HepG2 (cell line): ENCODE results near the gene PTMA. TPM values are rescaled to one million over a fixed set of nuclear protein-coding genes. Genes with fewer than 3 reads are reported as not detected.
A peak's percentile ranks its signal among the peaks of the same experiment; 100 is the strongest.

Experiments
- AKNA ChIP-seq: sonication (generic); formaldehyde crosslinking; IDR thresholded peaks from 2 replicates; pipeline ENCODE4 v1.4.0; 2020; ENCODE audit warnings: missing genetic modification reagents, borderline replicate concordance
- ARNTL ChIP-seq: sonication (generic); formaldehyde crosslinking; IDR thresholded peaks from 2 replicates; pipeline ENCODE4 v1.4.0; 2020; ENCODE audit warnings: mild to moderate bottlenecking, missing genetic modification reagents
- CENPBD1 ChIP-seq: sonication (generic); formaldehyde crosslinking; IDR thresholded peaks from 2 replicates; pipeline ENCODE4 v1.8.0; 2022; ENCODE audit warnings: missing genetic modification reagents, low read depth, mild to moderate bottlenecking, borderline replicate concordance
- KDM5B ChIP-seq: sonication (generic); formaldehyde crosslinking; IDR thresholded peaks from 2 replicates; pipeline ENCODE4 v1.4.0; 2020; ENCODE audit warnings: missing genetic modification reagents, mild to moderate bottlenecking, borderline replicate concordance
- MAX ChIP-seq: IDR thresholded peaks from 2 replicates; pipeline ENCODE4 v1.6.1; 2012; ENCODE audit warnings: inconsistent platforms
- PPARG ChIP-seq: conservative IDR thresholded peaks from 2 replicates; pipeline ENCODE4 v1.6.1; 2016; ENCODE audit warnings: missing biosample characterization, missing genetic modification reagents
- RBM39 ChIP-seq: fragments of 200-400 bp; formaldehyde crosslinking; IDR thresholded peaks from one replicate; pipeline ENCODE4 v1.6.1; 2018; ENCODE audit warnings: antibody characterized with exemption, mild to moderate bottlenecking, low read depth, low read length; ENCODE audit not compliant: poor library complexity, severe bottlenecking
- RORA ChIP-seq: sonication (generic); formaldehyde crosslinking; IDR thresholded peaks from 2 replicates; pipeline ENCODE4 v1.5.0; 2020; ENCODE audit warnings: mild to moderate bottlenecking, missing genetic modification reagents, moderate library complexity
- RXRA ChIP-seq: sonication (generic); formaldehyde crosslinking; IDR thresholded peaks from 2 replicates; pipeline ENCODE4 v1.5.1; 2020; ENCODE audit warnings: missing genetic modification reagents
- ZBTB33 ChIP-seq: sonication (generic); formaldehyde crosslinking; IDR thresholded peaks from 2 replicates; pipeline ENCODE4 v1.4.0; 2020; ENCODE audit warnings: missing genetic modification reagents
- ZMAT3 ChIP-seq: sonication (generic); formaldehyde crosslinking; conservative IDR thresholded peaks from 2 replicates; pipeline ENCODE4 v1.7.0; 2021; ENCODE audit warnings: missing genetic modification reagents
- ZNF264 ChIP-seq: sonication (generic); formaldehyde crosslinking; IDR thresholded peaks from 2 replicates; pipeline ENCODE4 v1.4.0; 2020; ENCODE audit warnings: missing genetic modification reagents
- ZNF280D ChIP-seq: sonication (generic); formaldehyde crosslinking; IDR thresholded peaks from 2 replicates; pipeline ENCODE4 v1.5.1; 2020; ENCODE audit warnings: mild to moderate bottlenecking, missing genetic modification reagents
- ZNF496 ChIP-seq: sonication (generic); formaldehyde crosslinking; IDR thresholded peaks from 2 replicates; pipeline ENCODE4 v1.8.1; 2023; ENCODE audit warnings: mild to moderate bottlenecking, moderate library complexity, missing genetic modification reagents; ENCODE audit not compliant: insufficient replicate concordance
- ZNF552 ChIP-seq: sonication (generic); formaldehyde crosslinking; IDR thresholded peaks from 2 replicates; pipeline ENCODE4 v1.9.0; 2022; ENCODE audit warnings: missing genetic modification reagents, mild to moderate bottlenecking, borderline replicate concordance
- ZNF674 ChIP-seq: sonication (generic); formaldehyde crosslinking; IDR thresholded peaks from 2 replicates; pipeline ENCODE4 v1.5.0; 2020; ENCODE audit warnings: low read depth, mild to moderate bottlenecking, missing genetic modification reagents
- ZNF878 ChIP-seq: sonication (generic); formaldehyde crosslinking; IDR thresholded peaks from 2 replicates; pipeline ENCODE4 v1.8.1; 2023; ENCODE audit warnings: mild to moderate bottlenecking, missing genetic modification reagents, moderate library complexity
- polyA plus RNA-seq, 8 experiments: library from polyadenylated mRNA; depleted of rRNA in 3 of 8; stranded (reverse) in 7 of 8; unstranded in 1 of 8; fragments of >200 nt; fragmentation: Illumina TruSeq in 4 of 8; extraction: Trizol in 4 of 8; gene quantifications; 2 replicates each; pipeline versions ENCODE4 v1.2.1 to v1.2.3, GENCODE V29; 2011 to 2016; ENCODE audit warnings: low read depth in 4 of 8, missing spikeins in 1 of 8, mixed read lengths in 1 of 8; ENCODE audit not compliant: insufficient read depth in 1 of 8
- total RNA-seq, 5 experiments: library from RNA; depleted of rRNA; stranded (reverse); fragments of >200 nt; fragmentation: Illumina TruSeq; extraction: Trizol; gene quantifications; 2 replicates each; pipeline ENCODE4 v1.2.3, GENCODE V29; 2016; ENCODE audit warnings: low read depth in 1 of 5

The PTMA gene
- total and polyA plus RNA-seq, 2 of the 13 experiments (the other 11 are each of a cell fraction or from before 2014, with no cell fraction given) = 190 to 1,086 TPM

- no peak for TF ChIP-seq ZNF280D
- peak; percentile 87 for TF ChIP-seq RBM39
- TF ChIP-seq ZNF674 = no peak
- TF ChIP-seq AKNA (CRISPR knock-in tag) = peak; percentile 84; the same call in 1 of the 2 replicates
- no peak for TF ChIP-seq ZBTB33 (CRISPR knock-in tag)
- TF ChIP-seq ARNTL (CRISPR knock-in tag) = peak; percentile 81
- peak; percentile 78 for TF ChIP-seq MAX
- TF ChIP-seq ZNF496 = no peak
- TF ChIP-seq ZNF552 (CRISPR knock-in tag) = 0 out of 2 replicates have a peak, but pooled peaks have one; percentile 64
- TF ChIP-seq ZNF264 (CRISPR knock-in tag) = 0 out of 2 replicates have a peak, but pooled peaks have one; percentile 47
- peak; percentile 67; the same call in 1 of the 2 replicates for TF ChIP-seq ZNF878 (CRISPR knock-in tag)
- TF ChIP-seq CENPBD1 = peak; percentile 79; the same call in 1 of the 2 replicates
- no peak for TF ChIP-seq RORA (CRISPR knock-in tag)
- TF ChIP-seq RXRA (CRISPR knock-in tag) = peak; percentile 40; the same call in 1 of the 2 replicates
- peak; percentile 30 for TF ChIP-seq PPARG
- TF ChIP-seq KDM5B = no peak; the same call in 1 of the 2 replicates
- no peak for TF ChIP-seq ZMAT3
These were observed at the start of gene PTMA (continued) for GRCh38 chr2:231707927-231708772.
